ENCODE measurements around the gene FKBP7.

Gene FKBP7

DNA sequence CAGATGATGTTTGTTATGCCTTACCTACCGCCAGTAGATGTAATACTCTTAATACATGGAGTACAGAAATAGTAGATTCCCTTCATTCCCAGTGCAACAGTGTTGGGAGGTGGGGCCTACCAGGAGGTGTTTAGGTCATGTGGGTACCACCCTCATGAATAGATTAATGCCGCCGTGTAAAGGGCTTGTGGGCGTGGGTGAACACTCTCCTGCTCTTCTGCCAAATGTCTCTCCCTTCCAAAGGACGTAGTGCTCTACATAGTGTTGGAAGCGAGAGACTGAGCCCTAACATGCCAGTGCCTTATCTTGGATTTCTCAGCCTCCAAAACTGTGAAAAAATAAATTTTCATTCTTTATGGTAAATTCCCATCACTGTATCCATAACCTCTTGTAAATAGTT is 32.0 kb upstream of the FKBP7 start:
- POLR2A ChIA-PET = no interaction called here

DNA sequence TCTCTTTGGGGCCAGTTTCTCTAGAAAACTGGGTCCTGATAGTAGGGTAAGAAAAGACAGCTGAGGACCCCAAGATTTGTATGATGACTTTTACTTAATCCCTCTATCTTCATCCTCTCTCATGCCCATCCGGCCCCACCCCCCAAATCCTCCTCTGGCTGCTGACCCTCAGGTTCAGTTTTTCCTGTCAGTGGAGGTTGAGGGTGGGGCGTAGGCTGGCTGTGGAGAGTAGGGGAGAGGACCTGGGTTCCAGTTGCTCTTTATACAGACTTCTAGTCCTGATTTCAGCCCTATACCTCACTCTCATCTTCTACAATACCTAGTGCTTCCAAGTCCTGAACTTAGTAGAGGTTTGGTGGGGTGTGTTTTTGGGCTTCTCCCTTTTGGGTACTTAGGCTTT is 30.2 kb upstream of the FKBP7 start:
- POLR2A ChIA-PET = no interaction called here
- CTCF ChIA-PET = interaction anchor here (1.3 kb wide), 1 partner anchor 19 kb away, joined by 5 read pairs; no protein-coding TSS in a partner anchor
- TF ChIP-seq, protein P1, sequence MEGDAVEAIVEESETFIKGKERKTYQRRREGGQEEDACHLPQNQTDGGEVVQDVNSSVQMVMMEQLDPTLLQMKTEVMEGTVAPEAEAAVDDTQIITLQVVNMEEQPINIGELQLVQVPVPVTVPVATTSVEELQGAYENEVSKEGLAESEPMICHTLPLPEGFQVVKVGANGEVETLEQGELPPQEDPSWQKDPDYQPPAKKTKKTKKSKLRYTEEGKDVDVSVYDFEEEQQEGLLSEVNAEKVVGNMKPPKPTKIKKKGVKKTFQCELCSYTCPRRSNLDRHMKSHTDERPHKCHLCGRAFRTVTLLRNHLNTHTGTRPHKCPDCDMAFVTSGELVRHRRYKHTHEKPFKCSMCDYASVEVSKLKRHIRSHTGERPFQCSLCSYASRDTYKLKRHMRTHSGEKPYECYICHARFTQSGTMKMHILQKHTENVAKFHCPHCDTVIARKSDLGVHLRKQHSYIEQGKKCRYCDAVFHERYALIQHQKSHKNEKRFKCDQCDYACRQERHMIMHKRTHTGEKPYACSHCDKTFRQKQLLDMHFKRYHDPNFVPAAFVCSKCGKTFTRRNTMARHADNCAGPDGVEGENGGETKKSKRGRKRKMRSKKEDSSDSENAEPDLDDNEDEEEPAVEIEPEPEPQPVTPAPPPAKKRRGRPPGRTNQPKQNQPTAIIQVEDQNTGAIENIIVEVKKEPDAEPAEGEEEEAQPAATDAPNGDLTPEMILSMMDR (IDR thresholded peaks at IDR 0.05; ENCODE audit: insufficient read depth, low read length, missing control alignments) = no peak
- no peak overlapping the region for H3K4me3 ChIP-seq (ENCODE audit: low read depth, low read length)
- DNase-seq (ENCODE audit: low read depth, low spot score) = no peak

More for the DNA sequence above, 32.0 kb upstream of the FKBP7 start:
- no peak overlapping the region for H3K4me3 ChIP-seq (ENCODE audit: low read depth, low read length)
- CTCF ChIA-PET = no interaction called here
- no peak for DNase-seq (ENCODE audit: low read depth, low spot score)
- TF ChIP-seq, protein P1 (IDR thresholded peaks at IDR 0.05; ENCODE audit: insufficient read depth, low read length, missing control alignments) = no peak

DNA sequence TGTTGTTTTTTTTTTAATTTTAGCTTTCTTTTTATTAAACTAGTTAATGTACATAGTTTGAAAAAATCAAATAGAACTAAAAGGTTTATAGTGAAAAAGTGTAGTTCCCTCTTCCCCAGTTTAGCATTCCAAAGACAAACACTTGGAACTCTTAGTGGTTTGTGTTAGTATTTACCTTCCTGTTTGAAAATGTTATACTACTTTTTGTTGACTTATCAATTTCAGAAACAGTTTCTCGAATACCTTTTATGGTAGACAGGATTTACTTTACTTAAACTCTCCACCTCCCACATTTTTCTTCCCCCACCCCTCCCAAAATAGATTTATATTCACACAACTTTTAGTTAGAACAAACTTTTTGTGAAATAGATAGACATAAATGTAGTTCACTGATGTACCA is 28.5 kb upstream of the FKBP7 start:
- ChIA-PET CTCF (no interaction called here), POLR2A (no interaction called here)
- H3K4me3 ChIP-seq (ENCODE audit: low read depth, low read length) = no peak overlapping the region
- no peak for DNase-seq (ENCODE audit: low read depth, low spot score)
- TF ChIP-seq, protein P1 (IDR thresholded peaks at IDR 0.05; ENCODE audit: insufficient read depth, low read length, missing control alignments) = no peak

DNA sequence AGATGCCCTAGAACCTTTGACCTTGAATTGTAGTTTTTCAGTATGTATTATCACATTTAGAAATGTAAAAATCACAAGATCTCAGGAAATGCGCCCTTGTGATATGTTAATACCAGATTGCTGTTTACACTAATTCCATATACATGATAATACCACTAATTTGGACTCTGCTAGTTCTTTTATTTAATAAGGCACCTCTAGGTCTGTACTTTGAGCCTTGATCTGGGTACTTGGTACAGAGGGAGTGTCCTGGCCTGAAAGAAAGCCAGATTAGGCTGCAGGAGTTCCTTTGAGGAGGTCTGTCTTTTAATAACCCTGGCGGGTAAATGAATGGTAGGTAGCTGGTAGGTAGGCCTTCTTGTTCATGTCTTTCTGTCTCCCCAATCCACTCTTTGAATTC is 28.1 kb upstream of the FKBP7 start:
- POLR2A ChIA-PET = no interaction called here

DNA sequence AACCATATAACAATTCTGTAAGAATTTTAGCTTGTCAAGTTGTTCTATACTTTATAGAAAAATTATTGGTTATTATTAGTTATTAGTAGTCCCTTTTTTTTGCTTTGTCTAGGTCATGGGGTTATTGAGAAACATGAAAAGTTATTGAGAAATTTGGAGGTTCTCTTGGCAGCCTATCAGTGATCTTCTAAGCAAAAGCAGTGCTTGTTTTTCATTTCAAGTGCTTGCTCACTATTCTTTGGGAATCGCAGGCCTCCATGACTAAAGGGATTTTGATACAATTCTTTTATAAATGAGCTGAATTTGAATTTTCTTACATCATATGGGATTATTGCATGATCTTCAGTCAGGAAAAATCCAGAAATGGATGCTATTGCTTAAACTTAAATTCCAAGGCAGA is 27.7 kb upstream of the FKBP7 start:
- ChIA-PET POLR2A (no interaction called here), CTCF (no interaction called here)
- TF ChIP-seq, protein P1 (IDR thresholded peaks at IDR 0.05; ENCODE audit: insufficient read depth, low read length, missing control alignments) = no peak
- DNase-seq (ENCODE audit: low read depth, low spot score) = no peak
- H3K4me3 ChIP-seq (ENCODE audit: low read depth, low read length) = no peak overlapping the region

More for the DNA sequence above, 28.1 kb upstream of the FKBP7 start:
- TF ChIP-seq, protein P1 (IDR thresholded peaks at IDR 0.05; ENCODE audit: insufficient read depth, low read length, missing control alignments) = no peak
- no peak for DNase-seq (ENCODE audit: low read depth, low spot score)
- CTCF ChIA-PET = no interaction called here
- H3K4me3 ChIP-seq (ENCODE audit: low read depth, low read length) = no peak overlapping the region

DNA sequence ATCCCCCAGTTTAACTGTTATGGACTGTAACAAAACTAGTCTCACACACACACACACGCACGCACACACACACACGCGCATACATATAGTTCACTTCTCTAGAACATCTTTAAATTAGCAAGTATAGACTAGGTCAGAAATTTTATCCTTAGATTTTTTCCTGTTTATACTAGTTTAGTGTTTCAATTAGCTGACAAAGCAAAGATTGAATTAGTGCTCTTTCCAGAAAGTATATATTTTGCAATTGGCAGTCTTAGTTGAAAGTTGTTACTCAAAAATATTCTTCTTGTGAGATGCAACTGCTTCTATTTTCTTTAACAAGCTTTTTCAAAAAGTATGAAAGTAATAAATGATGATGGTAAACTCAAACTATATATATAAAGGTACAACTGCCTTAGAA is 24.4 kb upstream of the FKBP7 start:
- TF ChIP-seq, protein P1 (IDR thresholded peaks at IDR 0.05; ENCODE audit: insufficient read depth, low read length, missing control alignments) = no peak
- ChIA-PET CTCF (no interaction called here), POLR2A (no interaction called here)
- no peak overlapping the region for H3K4me3 ChIP-seq (ENCODE audit: low read depth, low read length)
- DNase-seq (ENCODE audit: low read depth, low spot score) = no peak

All from AG04449 (cell line).